Neural cell (in vitro differentiated cells): ENCODE results near the gene REXO1. TPM values are rescaled to one million over a fixed set of nuclear protein-coding genes. Genes with fewer than 3 reads are reported as not detected.

Source experiments
- H2AFZ ChIP-seq: fragments of 200-600, 300-800 bp; sonication (generic), shearing (Covaris generic); 2 replicates; pipeline ENCODE4 v1.6.0; 2014; ENCODE audit warnings: low read depth, mild to moderate bottlenecking, antibody characterized with exemption, low read length, moderate library complexity
- H3F3A ChIP-seq: fragments of 200-600 bp; shearing (Covaris generic); 2 replicates; pipeline ENCODE4 v1.6.1; 2016; ENCODE audit warnings: mild to moderate bottlenecking, moderate library complexity, mixed read lengths, antibody characterized with exemption, low read length; ENCODE audit not compliant: insufficient read depth, poor library complexity, severe bottlenecking
- H3K27ac ChIP-seq: fragments of 200-600, 300-800 bp; sonication (generic), shearing (Covaris generic); 2 replicates; pipeline ENCODE4 v1.5.1; 2014; ENCODE audit warnings: mild to moderate bottlenecking, low read length, moderate library complexity
- H3K27me3 ChIP-seq: fragments of 300-800, 200-600 bp; sonication (generic), shearing (Covaris generic); 2 replicates; pipeline ENCODE4 v1.6.0; 2014; ENCODE audit warnings: mild to moderate bottlenecking, low read depth, low read length, moderate library complexity; ENCODE audit not compliant: insufficient read depth
- H3K36me3 ChIP-seq: fragments of 300-800, 200-600 bp; sonication (generic), shearing (Covaris generic); 2 replicates; pipeline ENCODE4 v1.5.1; 2014; ENCODE audit warnings: mild to moderate bottlenecking, antibody characterized with exemption, low read length, moderate library complexity; ENCODE audit not compliant: insufficient read depth
- H3K4me2 ChIP-seq: fragments of 300-800, 200-600 bp; sonication (generic), shearing (Covaris generic); 2 replicates; pipeline ENCODE4 v1.6.0; 2014; ENCODE audit warnings: mild to moderate bottlenecking, low read length
- H3K4me3 ChIP-seq: fragments of 300-800, 200-600 bp; sonication (generic), shearing (Covaris generic); 2 replicates; pipeline ENCODE4 v1.5.1; 2014; ENCODE audit warnings: mild to moderate bottlenecking, low read length, moderate library complexity
- H3K79me2 ChIP-seq: fragments of 200-600 bp; shearing (Covaris generic); replicated peaks from 2 replicates; pipeline ENCODE4 v1.6.0; 2014; ENCODE audit warnings: mild to moderate bottlenecking, low read length, moderate library complexity; ENCODE audit not compliant: insufficient read depth
- H3K9ac ChIP-seq: fragments of 300-800, 200-600 bp; sonication (generic), shearing (Covaris generic); 2 replicates; pipeline ENCODE4 v1.6.1; 2016; ENCODE audit warnings: mild to moderate bottlenecking, low read length, mixed read lengths
- H3K9me2 ChIP-seq: fragments of 200-600 bp; shearing (Covaris generic); 2 replicates; pipeline ENCODE4 v1.6.1; 2016; ENCODE audit warnings: mild to moderate bottlenecking, low read length, mixed read lengths; ENCODE audit not compliant: insufficient read depth
- H3K9me3 ChIP-seq: fragments of 200-600, 300-800 bp; sonication (generic), shearing (Covaris generic); 2 replicates; pipeline ENCODE4 v1.6.1; 2016; ENCODE audit warnings: mild to moderate bottlenecking, mixed run types, low read length, moderate library complexity, mixed read lengths
- H4K20me1 ChIP-seq: fragments of 200-600 bp; shearing (Covaris generic); 2 replicates; pipeline ENCODE4 v1.6.1; 2016; ENCODE audit warnings: mild to moderate bottlenecking, mixed run types; ENCODE audit not compliant: insufficient read depth
- CTCF ChIP-seq: fragments of 450-650 bp; IDR thresholded peaks from 2 replicates; pipeline ENCODE4 v1.5.1; 2014; ENCODE audit warnings: antibody characterized with exemption, mild to moderate bottlenecking, moderate library complexity; ENCODE audit not compliant: poor library complexity, severe bottlenecking
- EP300 ChIP-seq: fragments of 450-650 bp; conservative IDR thresholded peaks from 2 replicates; pipeline ENCODE4 v1.6.1; 2014; ENCODE audit warnings: antibody characterized with exemption, mild to moderate bottlenecking, moderate library complexity; ENCODE audit not compliant: poor library complexity, severe bottlenecking
- EZH2 ChIP-seq: fragments of 200-600, 300-800 bp; shearing (Covaris generic), sonication (generic); IDR thresholded peaks from 2 replicates; pipeline ENCODE4 v1.6.1; 2014; ENCODE audit warnings: antibody characterized with exemption, low read length, borderline replicate concordance, mild to moderate bottlenecking; ENCODE audit not compliant: insufficient read depth, poor library complexity, severe bottlenecking
- MXI1 ChIP-seq: fragments of 450-650 bp; conservative IDR thresholded peaks from 2 replicates; pipeline ENCODE4 v1.6.1; 2014; ENCODE audit warnings: antibody characterized with exemption, mild to moderate bottlenecking; ENCODE audit not compliant: poor library complexity, severe bottlenecking
- POLR2AphosphoS5 ChIP-seq: IDR thresholded peaks from 2 replicates; pipeline ENCODE4 v1.6.1; 2012
- RAD21 ChIP-seq: fragments of 450-650 bp; conservative IDR thresholded peaks from 2 replicates; pipeline ENCODE4 v1.6.1; 2014; ENCODE audit warnings: antibody characterized with exemption, mild to moderate bottlenecking, moderate library complexity
- REST ChIP-seq: IDR thresholded peaks from 2 replicates; pipeline ENCODE4 v1.6.1; 2012; ENCODE audit warnings: borderline replicate concordance
- SMC3 ChIP-seq: fragments of 450-650 bp; conservative IDR thresholded peaks from 2 replicates; pipeline ENCODE4 v1.6.1; 2014; ENCODE audit warnings: antibody characterized with exemption, mild to moderate bottlenecking, moderate library complexity; ENCODE audit not compliant: poor library complexity
- TAF1 ChIP-seq: IDR thresholded peaks from 2 replicates; pipeline ENCODE4 v1.6.1; 2012; ENCODE audit warnings: low read depth
- polyA plus RNA-seq: library from polyadenylated mRNA; depleted of rRNA; stranded (reverse); fragments of >200 nt; gene quantifications from 2 replicates; pipeline ENCODE4 v1.2.3, GENCODE V29; 2014

Gene REXO1
- polyA plus RNA-seq, 1 donor from 2014 or later = 9.2 TPM

GRCh38 chr19:1844513-1845124 is 3.7 kb downstream of the REXO1 start:
- H3K9ac ChIP-seq = no peak overlapping the region
- H2AFZ ChIP-seq = no peak overlapping the region
- H3K79me2 ChIP-seq = peaks cover 32% of the 10 kb centered on the region
- no peak overlapping the region for H3K27ac ChIP-seq
- H4K20me1 ChIP-seq = no peaks in the 10 kb centered on the region
- no peaks in the 10 kb centered on the region for H3K9me3 ChIP-seq
- no peaks in the 10 kb centered on the region for H3K36me3 ChIP-seq
- H3K9me2 ChIP-seq = no peaks in the 10 kb centered on the region
- no peak for TF ChIP-seq TAF1
- no peak for TF ChIP-seq CTCF
- no peak for TF ChIP-seq RAD21
- no peak for TF ChIP-seq MXI1
- no peak for TF ChIP-seq SMC3
- TF ChIP-seq POLR2AphosphoS5 = no peak
- no peak for TF ChIP-seq EP300
- TF ChIP-seq REST = no peak
- no peak for TF ChIP-seq EZH2
- H3K4me2 ChIP-seq = no peak overlapping the region
- H3F3A ChIP-seq = no peaks in the 10 kb centered on the region
- no peaks in the 10 kb centered on the region for H3K27me3 ChIP-seq
- H3K4me3 ChIP-seq = no peak overlapping the region

- Histone ChIP-seq H2AFZ (no peak overlapping the region), H3K9me2 (no peaks in the 10 kb centered on the region), H3K27ac (no peak overlapping the region), H3K9ac (no peak overlapping the region), H3K4me2 (no peak overlapping the region), H4K20me1 (no peaks in the 10 kb centered on the region), H3K27me3 (no peaks in the 10 kb centered on the region), H3K79me2 (peaks cover 32% of the 10 kb centered on the region), H3F3A (no peaks in the 10 kb centered on the region), H3K9me3 (no peaks in the 10 kb centered on the region), H3K36me3 (no peaks in the 10 kb centered on the region), H3K4me3 (no peak overlapping the region)
- TF ChIP-seq TAF1 (no peak), MXI1 (no peak), REST (no peak), POLR2AphosphoS5 (no peak), EZH2 (no peak), SMC3 (no peak), EP300 (no peak), RAD21 (no peak)
These were observed 4.5 kb downstream of the REXO1 start for GRCh38 chr19:1843646-1844394.
